Jurkat, Clone E6-1 (cell line): Measurements from ENCODE around the gene SDK1.
"Not testable (repeated sequence)": the region's sequence is repeated elsewhere in the genome, so short reads cannot be mapped to it uniquely, and the experiment has no call there.

Experiments
- DNase-seq: peaks from one replicate; pipeline ENCODE4 v3.0.0-alpha.2; 2011; ENCODE audit warnings: low read depth, low spot score
- H3K4me3 ChIP-seq: 2 replicates; pipeline ENCODE4 v1.5.1; 2011; ENCODE audit warnings: mild to moderate bottlenecking, low read length, control low read depth, moderate library complexity

Gene SDK1

GRCh38 chr7:3908153-3908552 is 607.1 kb downstream of the SDK1 start:
- H3K4me3 ChIP-seq = no peak overlapping the region
- no peak for DNase-seq

GRCh38 chr7:3909128-3909527 is 608.1 kb downstream of the SDK1 start:
- DNase-seq = no peak
- no peak overlapping the region for H3K4me3 ChIP-seq

- DNase-seq = no peak
- no peak overlapping the region for H3K4me3 ChIP-seq
Observed at GRCh38 chr7:3910054-3910453, 609.0 kb downstream of the SDK1 start.

- DNase-seq = no peak
Observed at GRCh38 chr7:3911685-3912084, 610.6 kb downstream of the SDK1 start.

GRCh38 chr7:3912291-3912690 is 611.2 kb downstream of the SDK1 start:
- DNase-seq = no peak

More at GRCh38 chr7:3911685-3912084, 610.6 kb downstream of the SDK1 start:
- H3K4me3 ChIP-seq = no peak overlapping the region

GRCh38 chr7:3914051-3914775 is 613.2 kb downstream of the SDK1 start:
- no peak for DNase-seq
- no peak overlapping the region for H3K4me3 ChIP-seq

More at GRCh38 chr7:3912291-3912690, 611.2 kb downstream of the SDK1 start:
- no peak overlapping the region for H3K4me3 ChIP-seq

GRCh38 chr7:3915337-3915878 is 614.4 kb downstream of the SDK1 start:
- no peak overlapping the region for H3K4me3 ChIP-seq
- DNase-seq = no peak

GRCh38 chr7:3916146-3916545 is 615.1 kb downstream of the SDK1 start:
- no peak for DNase-seq
- no peak overlapping the region for H3K4me3 ChIP-seq

- DNase-seq = no peak
Observed at GRCh38 chr7:3917436-3917835, 616.4 kb downstream of the SDK1 start.

GRCh38 chr7:3918576-3918975 is 617.5 kb downstream of the SDK1 start:
- H3K4me3 ChIP-seq = no peak overlapping the region
- DNase-seq = peak; percentile 15

More at GRCh38 chr7:3917436-3917835, 616.4 kb downstream of the SDK1 start:
- H3K4me3 ChIP-seq = no peak overlapping the region

- DNase-seq = peak; percentile 33
- H3K4me3 ChIP-seq = no peak overlapping the region
Observed at GRCh38 chr7:3922175-3922635, 621.2 kb downstream of the SDK1 start.

- no peak overlapping the region for H3K4me3 ChIP-seq
- no peak for DNase-seq
Observed at GRCh38 chr7:3923307-3923918, 622.4 kb downstream of the SDK1 start.

- H3K4me3 ChIP-seq = no peak overlapping the region
- no peak for DNase-seq
Observed at GRCh38 chr7:3924277-3924676, 623.2 kb downstream of the SDK1 start.

GRCh38 chr7:3927446-3928110 is 626.5 kb downstream of the SDK1 start:
- no peak for DNase-seq
- H3K4me3 ChIP-seq = no peak overlapping the region

- H3K4me3 ChIP-seq = no peak overlapping the region
- no peak for DNase-seq
Observed at GRCh38 chr7:3928727-3929515, 627.9 kb downstream of the SDK1 start.

- no peak for DNase-seq
- H3K4me3 ChIP-seq = no peak overlapping the region
Observed at GRCh38 chr7:3931843-3932242, 630.8 kb downstream of the SDK1 start.

- no peak for DNase-seq
- H3K4me3 ChIP-seq = no peak overlapping the region
Observed at GRCh38 chr7:3937146-3937545, 636.1 kb downstream of the SDK1 start.

GRCh38 chr7:3937605-3938004 is 636.6 kb downstream of the SDK1 start:
- H3K4me3 ChIP-seq = no peak overlapping the region
- DNase-seq = no peak

- H3K4me3 ChIP-seq, DNase-seq: not testable (repeated sequence)
Observed at GRCh38 chr7:3941706-3942105, 640.7 kb downstream of the SDK1 start.
